ENCODE data around the gene AUTS2. TPM values are rescaled to one million over a fixed set of nuclear protein-coding genes. Genes with fewer than 3 reads are reported as not detected.

Gene AUTS2
- total and polyA plus RNA-seq, 2 experiments from 2014 or later, result 32.0 to 91.0 TPM

GRCh38 chr7:70834424-70834823 is 1236.1 kb downstream of the AUTS2 start:
- H3K27ac ChIP-seq (ENCODE audit: low read depth), result no peak overlapping the region

More at GRCh38 chr7:70834424-70834823, 1236.1 kb downstream of the AUTS2 start:
- Histone ChIP-seq H3K9me2 (ENCODE audit: insufficient read depth) (peaks cover 14% of the 10 kb centered on the region), H3K4me2 (no peak overlapping the region), H3K36me3 (ENCODE audit: insufficient read depth) (peaks cover 4% of the 10 kb centered on the region), H4K20me1 (replicated peaks; ENCODE audit: insufficient read depth) (no peaks in the 10 kb centered on the region), H3K79me2 (replicated peaks; ENCODE audit: insufficient read depth) (no peaks in the 10 kb centered on the region), H3K4me1 (ENCODE audit: insufficient read depth) (peaks cover 8% of the 10 kb centered on the region), H3K27me3 (ENCODE audit: insufficient read depth) (no peaks in the 10 kb centered on the region), H3F3A (replicated peaks; ENCODE audit: low read depth) (no peaks in the 10 kb centered on the region), H3K4me3 (no peak overlapping the region), H2AFZ (no peak overlapping the region)
- Mint-ChIP-seq H3K4me3 (no peak overlapping the region), H3K9me3 (peaks cover 31% of the 10 kb centered on the region), H3K4me1 (peaks cover 14% of the 10 kb centered on the region), H3K36me3 (ENCODE audit: low read depth) (peaks cover 28% of the 10 kb centered on the region), H3K27me3 (ENCODE audit: insufficient read depth, low read depth, poor library complexity) (peaks cover 8% of the 10 kb centered on the region), H3K27ac (no peak overlapping the region)
- TF ChIP-seq EZH2 (IDR thresholded peaks at IDR 0.05; ENCODE audit: low read depth, unreplicated experiment) (no peak), NANOG (IDR thresholded peaks at IDR 0.05; ENCODE audit: borderline replicate concordance) (no peak), ZNF114 (CRISPR knock-in tag; IDR thresholded peaks at IDR 0.05) (no peak), CREB1 (CRISPR knock-in tag; IDR thresholded peaks at IDR 0.05; ENCODE audit: low read depth) (no peak), ZNF462 (CRISPR knock-in tag; IDR thresholded peaks at IDR 0.05) (no peak), ETS1 (IDR thresholded peaks at IDR 0.05) (no peak), ZNF331 (CRISPR knock-in tag; IDR thresholded peaks at IDR 0.05; ENCODE audit: low read depth) (no peak), POLR2AphosphoS5 (IDR thresholded peaks at IDR 0.05; ENCODE audit: low read depth) (no peak), EZH2phosphoT487 (IDR thresholded peaks at IDR 0.05; ENCODE audit: unreplicated experiment) (no peak), STAT1 (IDR thresholded peaks at IDR 0.05; ENCODE audit: unreplicated experiment) (no peak), JUNB (IDR thresholded peaks at IDR 0.05; ENCODE audit: unreplicated experiment) (no peak)
- TF ChIP-seq, protein P1, sequence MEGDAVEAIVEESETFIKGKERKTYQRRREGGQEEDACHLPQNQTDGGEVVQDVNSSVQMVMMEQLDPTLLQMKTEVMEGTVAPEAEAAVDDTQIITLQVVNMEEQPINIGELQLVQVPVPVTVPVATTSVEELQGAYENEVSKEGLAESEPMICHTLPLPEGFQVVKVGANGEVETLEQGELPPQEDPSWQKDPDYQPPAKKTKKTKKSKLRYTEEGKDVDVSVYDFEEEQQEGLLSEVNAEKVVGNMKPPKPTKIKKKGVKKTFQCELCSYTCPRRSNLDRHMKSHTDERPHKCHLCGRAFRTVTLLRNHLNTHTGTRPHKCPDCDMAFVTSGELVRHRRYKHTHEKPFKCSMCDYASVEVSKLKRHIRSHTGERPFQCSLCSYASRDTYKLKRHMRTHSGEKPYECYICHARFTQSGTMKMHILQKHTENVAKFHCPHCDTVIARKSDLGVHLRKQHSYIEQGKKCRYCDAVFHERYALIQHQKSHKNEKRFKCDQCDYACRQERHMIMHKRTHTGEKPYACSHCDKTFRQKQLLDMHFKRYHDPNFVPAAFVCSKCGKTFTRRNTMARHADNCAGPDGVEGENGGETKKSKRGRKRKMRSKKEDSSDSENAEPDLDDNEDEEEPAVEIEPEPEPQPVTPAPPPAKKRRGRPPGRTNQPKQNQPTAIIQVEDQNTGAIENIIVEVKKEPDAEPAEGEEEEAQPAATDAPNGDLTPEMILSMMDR (conservative IDR thresholded peaks at IDR 0.05; ENCODE audit: low read depth in 2 of 2), result no peak
- TF ChIP-seq, protein P2, sequence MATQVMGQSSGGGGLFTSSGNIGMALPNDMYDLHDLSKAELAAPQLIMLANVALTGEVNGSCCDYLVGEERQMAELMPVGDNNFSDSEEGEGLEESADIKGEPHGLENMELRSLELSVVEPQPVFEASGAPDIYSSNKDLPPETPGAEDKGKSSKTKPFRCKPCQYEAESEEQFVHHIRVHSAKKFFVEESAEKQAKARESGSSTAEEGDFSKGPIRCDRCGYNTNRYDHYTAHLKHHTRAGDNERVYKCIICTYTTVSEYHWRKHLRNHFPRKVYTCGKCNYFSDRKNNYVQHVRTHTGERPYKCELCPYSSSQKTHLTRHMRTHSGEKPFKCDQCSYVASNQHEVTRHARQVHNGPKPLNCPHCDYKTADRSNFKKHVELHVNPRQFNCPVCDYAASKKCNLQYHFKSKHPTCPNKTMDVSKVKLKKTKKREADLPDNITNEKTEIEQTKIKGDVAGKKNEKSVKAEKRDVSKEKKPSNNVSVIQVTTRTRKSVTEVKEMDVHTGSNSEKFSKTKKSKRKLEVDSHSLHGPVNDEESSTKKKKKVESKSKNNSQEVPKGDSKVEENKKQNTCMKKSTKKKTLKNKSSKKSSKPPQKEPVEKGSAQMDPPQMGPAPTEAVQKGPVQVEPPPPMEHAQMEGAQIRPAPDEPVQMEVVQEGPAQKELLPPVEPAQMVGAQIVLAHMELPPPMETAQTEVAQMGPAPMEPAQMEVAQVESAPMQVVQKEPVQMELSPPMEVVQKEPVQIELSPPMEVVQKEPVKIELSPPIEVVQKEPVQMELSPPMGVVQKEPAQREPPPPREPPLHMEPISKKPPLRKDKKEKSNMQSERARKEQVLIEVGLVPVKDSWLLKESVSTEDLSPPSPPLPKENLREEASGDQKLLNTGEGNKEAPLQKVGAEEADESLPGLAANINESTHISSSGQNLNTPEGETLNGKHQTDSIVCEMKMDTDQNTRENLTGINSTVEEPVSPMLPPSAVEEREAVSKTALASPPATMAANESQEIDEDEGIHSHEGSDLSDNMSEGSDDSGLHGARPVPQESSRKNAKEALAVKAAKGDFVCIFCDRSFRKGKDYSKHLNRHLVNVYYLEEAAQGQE (IDR thresholded peaks at IDR 0.05; ENCODE audit: unreplicated experiment), result no peak
- ATAC-seq (no peak), DNase-seq (ENCODE audit: low spot score) (no peak)

Measured in GM23338 (cell line).